Measurements from ENCODE around the gene IL17RE. TPM values are rescaled to one million over a fixed set of nuclear protein-coding genes. Genes with fewer than 3 reads are reported as not detected.

IL17RE gene
- total and polyA plus RNA-seq, 2 of the 13 experiments (the other 11 are each of a cell fraction or from before 2014, with no cell fraction given), result 14.5 to 24.1 TPM

- TF ChIP-seq ZHX2 (IDR thresholded peaks at IDR 0.05; ENCODE audit: low read depth), result no peak
- peak; percentile 58 for TF ChIP-seq ZHX2 (CRISPR knock-in tag; IDR thresholded peaks at IDR 0.05; ENCODE audit: borderline replicate concordance)
- TF ChIP-seq ZKSCAN5 (CRISPR knock-in tag; IDR thresholded peaks at IDR 0.05), result no peak
- peak; percentile 51; the same call in 1 of the 2 replicates for TF ChIP-seq ZNF609 (CRISPR knock-in tag; IDR thresholded peaks at IDR 0.05; ENCODE audit: borderline replicate concordance)
- peak; percentile 85; the same call in 1 of the 2 replicates for TF ChIP-seq RNF2 (conservative IDR thresholded peaks at IDR 0.05; ENCODE audit: low read depth)
- peak; percentile 64; the same call in 1 of the 2 replicates for TF ChIP-seq ZNF746 (CRISPR knock-in tag; IDR thresholded peaks at IDR 0.05)
- TF ChIP-seq TMF1 (CRISPR knock-in tag; IDR thresholded peaks at IDR 0.05; ENCODE audit: low read depth), result peak; percentile 47
- peak; percentile 60; the same call in 1 of the 2 replicates for TF ChIP-seq ZNF263 (CRISPR knock-in tag; IDR thresholded peaks at IDR 0.05)
- no peak for TF ChIP-seq HNRNPH1 (optimal IDR thresholded peaks at IDR 0.05; ENCODE audit: low read depth, low read length)
- peak; percentile 97 for TF ChIP-seq MXI1 (IDR thresholded peaks at IDR 0.05; ENCODE audit: borderline replicate concordance, low read depth, low read length)
- no peak for TF ChIP-seq ZNF136 (CRISPR knock-in tag; IDR thresholded peaks at IDR 0.05; ENCODE audit: low read depth)
- TF ChIP-seq SP2 (CRISPR knock-in tag; IDR thresholded peaks at IDR 0.05), result no peak
- peak; percentile 93 for TF ChIP-seq ZFX (CRISPR knock-in tag; IDR thresholded peaks at IDR 0.05; ENCODE audit: low read depth)
- no peak for TF ChIP-seq DPF2 (CRISPR knock-in tag; IDR thresholded peaks at IDR 0.05; ENCODE audit: borderline replicate concordance, low read depth)
- TF ChIP-seq ZNF431 (CRISPR knock-in tag; IDR thresholded peaks at IDR 0.05; ENCODE audit: borderline replicate concordance, low read depth), result no peak
Observed at GRCh38 chr3:9947025-9947995, 44.7 kb downstream of the IL17RE start (continued).

All from HepG2 (cell line).